K562 (cell line): ENCODE measurements around the gene WDR3. TPM values are rescaled to one million over a fixed set of nuclear protein-coding genes. Genes with fewer than 3 reads are reported as not detected.

Experiments
- ATAC-seq: fragments of 200-7000 bp; cut with Tn5 transposase; 3 replicates; pipeline ENCODE4 v1.9.1; 2020; ENCODE audit warnings: moderate library complexity
- BruUV-seq: library from RNA; stranded (reverse); fragments of 400-500 nt; replicated peaks from 2 replicates; lab custom pipeline; 2021; lab: Mats Ljungman, UMichigan
- CTCF ChIA-PET: fragments of 300-600 bp; formaldehyde crosslinking; extraction: SDS; loops from one replicate; lab custom pipeline; 2021; ENCODE audit warnings: low intra/inter-chr PET ratio; lab: Yijun Ruan, JAX
- POLR2A ChIA-PET: fragments of 300-600, 350-650 bp; sonication (Branson Sonifier 250); formaldehyde crosslinking; extraction: SDS; loops from one replicate; lab custom pipeline; 2021; ENCODE audit warnings: antibody characterized with exemption, inconsistent platforms; lab: Yijun Ruan, JAX
- DNase-seq, 4 experiments: peaks; one replicate each; pipeline versions ENCODE4 v3.0.0 to v3.0.0-alpha.2; 2011 to 2018; ENCODE audit warnings: low spot score in 3 of 4, mixed read lengths in 3 of 4; ENCODE audit errors: extremely low read depth in 1 of 4
- FAIRE-seq: peaks from 2 replicates; lab custom pipeline; 2011; peaks lifted over from hg19 to GRCh38; lab: Jason Lieb, UNC
- H2AFZ ChIP-seq: 2 replicates; pipeline ENCODE4 v1.6.0; 2011; ENCODE audit warnings: low read depth, low read length, control low read depth, inconsistent platforms
- H3K27ac ChIP-seq: fragments of 200-600 bp; 3 replicates; pipeline ENCODE4 v1.8.0; 2011; ENCODE audit warnings: low read depth, mild to moderate bottlenecking, control low read depth, inconsistent platforms, low read length, moderate library complexity, mixed read lengths; ENCODE audit errors: extremely low read depth
- H3K27me3 ChIP-seq, 2 experiments: fragments of 300-600 bp in 1 of 2; 2 replicates in 1 of 2; 3 replicates in 1 of 2; pipeline versions ENCODE4 v1.6.0 to v1.8.0; 2011; ENCODE audit warnings: inconsistent platforms in 2 of 2, low read length in 2 of 2, mild to moderate bottlenecking in 1 of 2, mixed read lengths in 1 of 2, moderate library complexity in 1 of 2; ENCODE audit not compliant: control insufficient read depth in 2 of 2, insufficient read depth in 2 of 2
- H3K36me3 ChIP-seq: fragments of 300-600 bp; 3 replicates; pipeline ENCODE4 v1.8.0; 2011; ENCODE audit warnings: mild to moderate bottlenecking, low read length, inconsistent platforms; ENCODE audit not compliant: control insufficient read depth, insufficient read depth
- H3K4me1 ChIP-seq, 2 experiments: fragments of 200-600 bp in 1 of 2; replicated peaks in 1 of 2; 2 replicates in 1 of 2; 3 replicates in 1 of 2; pipeline versions ENCODE4 v1.5.1 to v1.8.0; 2011; ENCODE audit warnings: inconsistent platforms in 2 of 2, low read length in 2 of 2, mild to moderate bottlenecking in 1 of 2, mixed read lengths in 1 of 2, moderate library complexity in 1 of 2; ENCODE audit not compliant: control insufficient read depth in 2 of 2, insufficient read depth in 2 of 2
- H3K4me2 ChIP-seq: 2 replicates; pipeline ENCODE4 v1.6.1; 2011; ENCODE audit warnings: low read length, control low read depth, inconsistent platforms, mixed read lengths; ENCODE audit not compliant: insufficient read depth
- H3K4me3 ChIP-seq: fragments of 200-600 bp; sonication (generic), shearing (Covaris generic); 2 replicates; pipeline ENCODE4 v1.5.1; 2016; ENCODE audit warnings: control low read depth, inconsistent platforms
- H3K79me2 ChIP-seq: fragments of 200-600 bp; 3 replicates; pipeline ENCODE4 v1.8.0; 2011; ENCODE audit warnings: low read length, inconsistent platforms; ENCODE audit not compliant: control insufficient read depth, insufficient read depth
- H3K9ac ChIP-seq, 2 experiments: 2 replicates each; pipeline versions ENCODE4 v1.6.0 to v1.6.1; 2011; ENCODE audit warnings: low read depth in 2 of 2, low read length in 2 of 2, control low read depth in 1 of 2, inconsistent platforms in 1 of 2, mild to moderate bottlenecking in 1 of 2, mixed read lengths in 1 of 2; ENCODE audit not compliant: insufficient read depth in 1 of 2
- H3K9me1 ChIP-seq: one replicate; pipeline ENCODE4 v1.6.0; 2011; ENCODE audit warnings: inconsistent platforms, mild to moderate bottlenecking, low read length, moderate library complexity; ENCODE audit not compliant: control insufficient read depth, insufficient read depth
- H3K9me3 ChIP-seq: replicated peaks from 2 replicates; pipeline ENCODE4 v1.5.1; 2011; ENCODE audit warnings: low read depth, low read length, inconsistent platforms; ENCODE audit not compliant: control insufficient read depth, insufficient read depth
- H4K20me1 ChIP-seq: replicated peaks from 2 replicates; pipeline ENCODE4 v1.6.1; 2011; ENCODE audit warnings: low read length, inconsistent platforms, mixed read lengths; ENCODE audit not compliant: control insufficient read depth, insufficient read depth
- ADNP ChIP-seq: fragments of 200-800 bp; sonication (Bioruptor generic); IDR thresholded peaks from 2 replicates; pipeline ENCODE4 v1.6.1; 2016; ENCODE audit warnings: missing genetic modification characterization, missing compliant biosample characterization
- ARNT ChIP-seq, 2 experiments: fragments of 450-650 bp; IDR thresholded peaks; 2 replicates each; pipeline ENCODE4 v1.6.1; 2016; ENCODE audit warnings: mild to moderate bottlenecking in 1 of 2
- GATA2 ChIP-seq: sonication (generic); formaldehyde crosslinking; IDR thresholded peaks from 2 replicates; pipeline ENCODE4 v1.4.0; 2020; ENCODE audit warnings: mild to moderate bottlenecking, missing genetic modification reagents
- GATAD2B ChIP-seq: fragments of 450-650 bp; IDR thresholded peaks from 2 replicates; pipeline ENCODE4 v1.6.1; 2017; ENCODE audit warnings: mild to moderate bottlenecking, borderline replicate concordance
- RERE ChIP-seq: sonication (generic); formaldehyde crosslinking; IDR thresholded peaks from 2 replicates; pipeline ENCODE4 v1.8.0; 2023; ENCODE audit warnings: missing genetic modification reagents, mild to moderate bottlenecking, borderline replicate concordance
- RNF2 ChIP-seq: sonication (generic); IDR thresholded peaks from 2 replicates; pipeline ENCODE4 v1.6.1; 2016
- SRSF3 ChIP-seq: fragments of 200-400 bp; formaldehyde crosslinking; IDR thresholded peaks from 2 replicates; pipeline ENCODE4 v1.6.1; 2016; ENCODE audit warnings: mild to moderate bottlenecking, low read length, moderate library complexity; ENCODE audit not compliant: insufficient read depth
- TAF1 ChIP-seq: IDR thresholded peaks from 2 replicates; pipeline ENCODE4 v1.6.1; 2011; ENCODE audit warnings: mild to moderate bottlenecking, low read length, moderate library complexity; ENCODE audit not compliant: insufficient read depth, control insufficient read depth, severe bottlenecking; ENCODE audit errors: extremely low read depth
- ZBTB5 ChIP-seq: fragments of 450-650 bp; IDR thresholded peaks from 2 replicates; pipeline ENCODE4 v1.6.1; 2017; ENCODE audit warnings: antibody characterized with exemption
- ZNF75A ChIP-seq: fragments of 450-650 bp; formaldehyde crosslinking; IDR thresholded peaks from 2 replicates; pipeline ENCODE4 v1.4.0; 2020; ENCODE audit warnings: mild to moderate bottlenecking
- WGBS: fragments of 100-300 bp; shearing (Covaris generic); methylation state at CpG from one replicate; pipeline ENCODE4 v1.1.6; 2016; ENCODE audit warnings: low coverage, mixed read lengths; ENCODE audit not compliant: insufficient coverage; ENCODE audit errors: missing lambda C conversion rate; 5-methylcytosine and 5-hydroxymethylcytosine counted together
- in situ Hi-C: fragments of 300-500 bp; cut with MboI; formaldehyde crosslinking; loops from 4 replicates; pipeline ENCODE4 v1.15.0; 2018; ENCODE audit warnings: inconsistent platforms, mixed read lengths
- intact Hi-C: fragments of 100-400 bp; cut with micrococcal nuclease; formaldehyde crosslinking; loops from 2 replicates; pipeline ENCODE4 v1.14.2; 2022
- polyA plus RNA-seq, 8 experiments: library from polyadenylated mRNA; depleted of rRNA in 4 of 8; stranded (reverse) in 5 of 8; unstranded in 3 of 8; fragments of >200 nt; fragmentation: Nextera tagmentation in 2 of 8; fragmentation: Illumina TruSeq in 1 of 8; extraction: Ambion mirVana in 2 of 8; extraction: Trizol in 1 of 8; gene quantifications; 2 replicates each; pipeline versions ENCODE4 v1.2.1 to v1.2.3, GENCODE V29; 2011 to 2014; ENCODE audit warnings: inconsistent platforms in 1 of 8, missing spikeins in 1 of 8
- total RNA-seq, 7 experiments: library from RNA; depleted of rRNA in 6 of 7; stranded (reverse); fragments of >200 nt in 6 of 7; fragmentation: Illumina TruSeq in 2 of 7; extraction: Trizol in 2 of 7; gene quantifications; 2 replicates each; pipeline versions ENCODE4 v1.2.1 to v1.2.3, GENCODE V29; 2011 to 2021; ENCODE audit warnings: low replicate concordance in 1 of 7

Gene WDR3
- total and polyA plus RNA-seq, 9 of the 15 experiments (the other 6 are each of a cell fraction or from before 2014, with no cell fraction given), result 40.6 to 122 (median 76.5) TPM

- intact Hi-C loops (no loop called here), in situ Hi-C loops (no loop called here)
- H3K9me1 ChIP-seq, result no peaks in the 10 kb centered on the region
- no peaks in the 10 kb centered on the region for H3K9me3 ChIP-seq
- DNase-seq (no peak), FAIRE-seq (no peak), ATAC-seq (no peak)
- no TSS peak for BruUV-seq
- ChIA-PET POLR2A (interaction anchor here (0.8 to 1.3 kb wide), 2 partner anchors 9 to 318 kb away, joined by 3 to 4 read pairs; no protein-coding TSS in a partner anchor), CTCF (no interaction called here)
- peaks cover 3% of the 10 kb centered on the region in 2 experiments; a peak in 2 of 5 replicates for H3K4me1 ChIP-seq
- no peak overlapping the region for H3K4me2 ChIP-seq
- H2AFZ ChIP-seq, result no peak overlapping the region
- peaks cover 52% of the 10 kb centered on the region for H3K79me2 ChIP-seq
- H4K20me1 ChIP-seq, result peaks cover 4% of the 10 kb centered on the region; the same call in 1 of the 2 replicates
- peaks cover 72% of the 10 kb centered on the region for H3K36me3 ChIP-seq
- TF ChIP-seq GATA2 (no peak), GATAD2B (no peak), TAF1 (no peak)
- H3K27me3 ChIP-seq, result no peaks in the 10 kb centered on the region
- WGBS, result 89% methylated on average over 2 of the region's 2 CpGs
- H3K27ac ChIP-seq, result no peak overlapping the region
- H3K4me3 ChIP-seq, result no peak overlapping the region
- H3K9ac ChIP-seq, result no peak overlapping the region
Measured at GRCh38 chr1:117933769-117934168, 4.2 kb downstream of the WDR3 start.

GRCh38 chr1:117942293-117942692 lies 12.8 kb downstream of the WDR3 start:
- BruUV-seq, result no TSS peak
- no peaks in the 10 kb centered on the region for H4K20me1 ChIP-seq
- POLR2A ChIA-PET, result interaction anchor here (0.6 to 3.9 kb wide), 3 partner anchors 9 to 46 kb away, joined by 3 to 30 read pairs (median 4); partner anchors contain the start of genes GDAP2 and WDR3
- TF ChIP-seq ADNP (tag) (no peak), ARNT (IDR thresholded peaks at IDR 0.05) (no peak), RERE (CRISPR knock-in tag) (no peak), SRSF3 (no peak), ZBTB5 (no peak), ZNF75A (CRISPR knock-in tag) (no peak), RNF2 (no peak)

More at GRCh38 chr1:117942293-117942692, 12.8 kb downstream of the WDR3 start:
- in situ Hi-C loops (no loop called here), intact Hi-C loops (no loop called here)
- Histone ChIP-seq H3K9me1 (no peaks in the 10 kb centered on the region), H3K4me1 (no peaks in the 10 kb centered on the region), H2AFZ (no peak overlapping the region), H3K27me3 (no peaks in the 10 kb centered on the region), H3K4me2 (no peak overlapping the region), H3K9me3 (no peaks in the 10 kb centered on the region), H3K4me3 (no peak overlapping the region), H3K79me2 (no peaks in the 10 kb centered on the region), H3K9ac (no peak overlapping the region), H3K27ac (no peak overlapping the region), H3K36me3 (peaks cover 96% of the 10 kb centered on the region)
- CTCF ChIA-PET, result no interaction called here
- ATAC-seq, result no peak
- FAIRE-seq, result no peak
- WGBS, result 92% methylated on average over 2 of the region's 2 CpGs
- no peak for DNase-seq
